Measurements from ENCODE around the gene TRIM26. TPM values are rescaled to one million over a fixed set of nuclear protein-coding genes. Genes with fewer than 3 reads are reported as not detected.
A peak's percentile ranks its signal among the peaks of the same experiment; 100 is the strongest.

Gene TRIM26
- polyA plus RNA-seq, 4 donors, result 35.7 to 43.8 (median 42.2) TPM

DNA sequence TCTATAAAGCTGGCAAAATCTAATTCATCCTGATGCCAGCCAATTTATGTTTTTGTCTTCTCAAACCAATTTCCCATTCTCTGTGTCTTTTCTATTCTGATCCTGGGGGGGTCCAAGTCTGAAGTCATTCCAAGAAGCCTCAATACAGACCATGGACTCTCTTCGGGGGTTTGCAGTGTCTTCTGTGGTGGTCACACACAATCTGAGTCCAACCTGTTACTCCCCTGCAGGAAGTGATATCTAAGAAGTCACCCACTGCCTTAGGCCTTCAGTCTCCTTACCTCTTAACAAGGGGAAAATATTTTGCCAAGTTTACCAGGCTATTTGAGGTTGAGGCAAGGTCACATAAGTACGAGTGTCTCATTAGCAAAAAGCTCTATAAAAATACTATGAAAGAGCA is 1.9 kb downstream of the TRIM26 start:
- DNase-seq (ENCODE audit: low read depth in 4 of 4, low spot score in 3 of 4), result no peak

DNA sequence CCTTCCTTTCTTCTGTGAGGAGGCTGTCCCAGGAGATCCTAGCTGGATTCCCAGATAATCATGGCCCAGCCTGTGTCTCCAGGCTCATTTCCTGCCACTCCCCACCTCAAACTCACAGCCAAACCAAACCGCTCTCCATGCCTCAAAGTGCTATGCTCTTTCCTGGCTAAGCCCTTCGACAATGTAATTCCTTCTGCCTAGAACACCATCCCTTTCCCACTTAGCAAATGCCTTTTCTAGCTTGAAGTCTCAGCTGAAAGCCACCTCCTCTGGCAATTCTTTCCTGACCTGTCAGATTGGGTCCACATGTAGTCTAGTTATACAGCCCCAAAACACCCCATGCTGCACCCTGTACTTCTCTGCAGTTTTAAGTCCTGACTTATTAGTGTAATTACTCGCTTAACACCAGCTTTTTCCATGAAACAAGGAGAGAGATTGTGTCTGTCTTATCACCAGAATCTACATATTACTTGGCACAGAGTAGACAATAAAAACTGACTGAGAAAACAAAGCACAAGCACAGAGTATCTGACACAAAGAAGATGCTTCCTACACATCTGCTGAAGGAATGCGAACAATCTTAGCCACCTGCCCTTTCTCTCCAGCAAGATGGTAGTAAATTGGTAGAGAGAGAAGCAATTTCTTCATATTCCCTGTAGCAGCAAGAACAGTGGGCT is 5.4 kb downstream of the TRIM26 start:
- DNase-seq (ENCODE audit: low read depth in 4 of 4, low spot score in 3 of 4), result no peak

DNA sequence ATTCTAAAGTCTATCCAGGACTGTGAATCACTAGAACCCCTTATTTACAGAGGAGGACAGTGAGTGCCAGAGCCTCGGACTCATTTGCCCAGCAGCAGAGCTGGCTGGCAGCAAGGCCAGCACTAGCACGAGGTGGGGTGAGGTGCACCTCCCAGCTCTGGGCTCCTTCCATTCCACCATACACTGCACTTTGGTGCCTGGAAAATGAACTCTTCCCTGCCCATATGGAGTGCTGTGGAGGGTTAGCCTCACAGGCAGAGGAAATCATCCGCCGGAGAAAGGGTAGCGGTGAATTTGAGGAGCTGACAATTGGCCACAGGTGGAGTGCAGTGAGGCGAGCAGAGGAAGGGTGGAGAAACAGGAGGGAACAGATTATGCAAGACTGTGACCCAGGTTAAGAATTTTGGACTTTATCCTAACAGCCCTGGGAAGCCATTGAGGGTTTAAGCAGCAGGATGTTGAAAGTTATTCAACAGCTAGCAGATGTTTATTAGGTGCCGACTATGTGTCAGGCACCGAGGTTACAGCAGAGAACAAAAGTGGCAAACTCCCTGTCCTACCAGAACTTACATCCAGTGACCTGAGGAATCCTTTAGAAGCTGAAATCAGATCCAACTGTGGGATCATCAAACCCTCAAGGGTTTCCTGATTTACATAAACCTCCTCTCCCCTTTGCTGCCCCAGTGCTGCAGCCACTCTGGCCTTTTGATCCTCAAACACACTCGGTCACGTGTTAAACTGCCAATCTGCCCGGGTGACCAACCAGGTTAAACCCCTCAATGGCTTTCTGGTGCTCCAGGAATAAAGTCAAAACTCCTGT is 6.2 kb downstream of the TRIM26 start:
- peak in 2 of 4 donors; percentile 14 to 18 for DNase-seq (ENCODE audit: low read depth in 4 of 4, low spot score in 3 of 4)

DNA sequence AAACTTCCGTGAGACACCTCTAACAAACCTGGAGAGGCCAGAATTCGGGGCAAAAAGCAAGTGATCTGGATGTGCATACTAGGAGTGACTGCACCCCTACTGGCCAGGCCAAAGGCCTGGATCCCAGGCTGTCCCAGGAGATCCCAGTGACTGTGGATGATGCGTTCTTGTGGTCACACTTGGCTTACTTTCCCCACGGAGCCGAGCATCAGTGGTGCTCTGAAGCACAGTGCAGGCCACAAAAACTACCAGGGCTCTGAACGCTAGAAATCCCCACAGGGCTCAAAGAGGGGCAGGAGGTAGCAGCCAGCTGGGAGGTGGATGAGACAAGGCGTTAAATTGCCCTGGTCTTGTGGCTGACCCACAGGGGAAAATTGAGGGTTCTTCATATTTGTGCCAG is 7.1 kb downstream of the TRIM26 start:
- DNase-seq (ENCODE audit: low read depth in 4 of 4, low spot score in 3 of 4), result no peak

DNA sequence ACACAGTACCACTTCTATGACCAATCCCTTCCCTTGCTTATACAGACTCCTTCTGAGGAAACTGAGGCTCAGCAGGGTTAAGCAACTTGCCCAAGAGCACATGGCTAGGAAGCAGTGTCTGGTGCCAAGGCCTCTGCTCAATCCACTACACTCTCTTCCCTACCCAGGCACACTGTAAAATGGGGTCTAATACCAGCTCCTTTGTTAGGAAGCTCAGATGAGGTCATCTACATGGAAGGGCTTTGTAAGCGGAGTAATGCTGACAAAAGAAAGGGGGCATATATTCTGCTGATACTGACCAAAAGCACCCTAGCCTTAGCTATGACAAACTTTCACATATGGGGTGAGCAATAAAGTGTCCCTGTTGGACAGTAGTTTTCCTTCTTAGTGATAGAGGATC is 9.1 kb downstream of the TRIM26 start:
- no peak for DNase-seq (ENCODE audit: low read depth in 4 of 4, low spot score in 3 of 4)

DNA sequence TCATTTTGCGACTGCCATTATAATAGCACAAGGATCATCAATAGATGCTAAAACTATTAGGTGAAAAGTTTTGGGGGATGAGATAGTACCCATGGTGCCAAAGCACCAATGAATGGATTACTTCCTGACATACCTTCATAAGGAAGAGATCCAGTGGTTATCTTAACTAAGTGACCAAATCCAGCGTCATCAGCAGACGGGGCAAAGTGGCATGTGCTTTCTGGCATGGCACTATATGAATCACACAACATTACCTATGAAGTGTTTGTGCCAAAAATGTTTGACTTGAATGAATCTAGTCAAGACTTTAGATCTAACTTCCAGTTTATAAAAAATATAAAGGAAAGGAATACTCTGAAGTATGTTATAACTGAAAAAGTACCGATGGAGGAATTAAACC is 10.8 kb downstream of the TRIM26 start:
- DNase-seq (ENCODE audit: low read depth in 4 of 4, low spot score in 3 of 4), result no peak

DNA sequence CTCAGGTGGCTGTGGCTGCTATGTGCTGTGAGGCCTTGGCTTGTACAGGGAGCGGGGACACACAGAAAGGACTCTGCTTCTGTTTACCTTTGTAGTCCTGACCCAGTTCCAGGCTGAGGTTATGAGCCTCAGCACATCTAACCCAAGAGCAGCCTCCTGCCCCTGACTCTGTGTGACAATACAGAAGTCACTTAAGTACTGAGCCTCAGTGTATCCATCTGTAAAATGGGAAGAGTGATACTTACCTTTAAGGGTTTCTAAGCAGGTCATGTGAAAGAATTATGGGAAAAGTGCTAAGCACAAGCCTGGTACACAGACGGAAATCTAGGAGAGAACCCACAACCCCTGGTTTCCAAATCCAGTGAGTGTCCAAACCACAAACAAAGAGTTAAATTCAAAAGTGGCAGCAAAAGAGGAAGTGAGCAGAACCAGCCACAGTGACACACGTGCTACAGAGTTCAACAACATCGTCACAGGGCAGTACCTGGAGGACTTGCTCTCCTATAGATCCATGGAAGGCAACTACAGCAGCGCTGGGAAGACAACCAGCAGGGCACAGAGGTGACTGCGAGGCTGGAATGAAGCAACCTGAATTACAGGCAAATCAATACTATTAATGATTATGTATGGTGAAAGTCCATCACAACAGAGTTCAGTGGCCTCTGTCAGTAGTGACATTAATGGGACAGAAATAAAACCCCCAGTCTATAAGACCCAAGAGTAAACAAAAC is 12.5 kb downstream of the TRIM26 start:
- DNase-seq (ENCODE audit: low read depth in 4 of 4, low spot score in 3 of 4), result no peak

DNA sequence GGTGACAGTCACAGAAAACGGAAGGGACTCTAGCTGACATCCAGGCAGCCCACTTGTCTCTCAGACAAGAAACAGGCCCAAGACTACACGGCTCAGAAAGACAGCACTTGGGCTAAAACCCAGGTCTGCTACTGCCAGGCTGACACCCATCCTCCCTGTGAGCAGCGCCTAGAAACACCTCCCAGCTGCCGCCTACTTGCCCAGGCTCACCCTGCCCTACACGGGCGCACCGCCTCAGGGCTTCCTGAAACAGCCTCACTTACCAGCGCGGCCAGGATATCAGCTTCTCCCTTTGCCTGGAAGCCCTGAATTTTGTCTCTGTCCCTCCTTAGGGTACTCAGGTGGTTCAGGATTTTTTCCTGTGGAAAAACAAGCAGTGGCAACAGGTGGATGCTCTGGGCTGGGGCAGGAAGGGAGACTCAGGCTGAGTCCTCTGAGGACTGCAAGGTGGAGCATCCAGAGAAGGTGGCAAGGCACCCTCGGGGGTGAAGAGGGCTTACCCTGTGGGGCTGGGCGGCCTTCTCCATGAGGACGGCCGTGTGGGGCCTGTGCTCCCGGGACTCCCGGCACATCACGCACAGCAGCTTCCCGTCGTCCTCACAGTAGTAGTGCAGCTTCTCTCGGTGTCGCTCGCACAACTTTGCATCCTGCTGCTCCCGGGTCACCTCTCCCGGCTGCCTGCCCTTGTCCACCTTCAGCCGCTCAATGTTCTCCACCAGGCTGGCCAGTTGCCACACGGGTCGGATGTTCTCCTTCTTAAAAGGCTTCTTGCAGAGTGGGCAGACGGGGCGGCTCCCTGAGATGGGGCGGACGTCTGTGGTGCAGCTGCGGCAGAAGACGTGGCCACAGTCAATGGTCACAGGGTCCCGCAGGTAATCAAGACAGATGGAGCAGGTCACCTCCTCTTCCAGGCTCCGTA is 14.8 kb downstream of the TRIM26 start:
- DNase-seq (ENCODE audit: low read depth in 4 of 4, low spot score in 3 of 4), result no peak

DNA sequence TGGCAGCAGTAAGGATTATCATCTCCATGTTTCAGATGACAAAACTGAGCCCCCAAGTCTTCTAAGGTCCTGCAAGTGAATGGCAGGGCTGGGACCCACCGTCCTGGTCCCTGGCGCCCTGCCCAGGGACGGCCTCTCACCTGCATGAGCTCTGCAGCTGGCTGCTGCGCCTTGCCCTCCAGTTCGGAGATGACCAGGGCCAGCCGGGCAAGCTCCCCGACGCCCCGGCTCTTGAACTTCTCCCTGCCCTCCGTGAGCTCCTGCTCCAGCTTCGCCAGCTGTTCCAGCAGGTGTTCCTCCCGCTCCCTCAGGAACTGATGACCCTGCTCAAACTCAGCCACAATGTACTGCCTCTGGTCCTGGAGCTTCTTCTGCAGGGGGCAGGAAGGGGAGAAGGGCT is 16.8 kb downstream of the TRIM26 start:
- DNase-seq (ENCODE audit: low read depth in 4 of 4, low spot score in 3 of 4), result no peak

DNA sequence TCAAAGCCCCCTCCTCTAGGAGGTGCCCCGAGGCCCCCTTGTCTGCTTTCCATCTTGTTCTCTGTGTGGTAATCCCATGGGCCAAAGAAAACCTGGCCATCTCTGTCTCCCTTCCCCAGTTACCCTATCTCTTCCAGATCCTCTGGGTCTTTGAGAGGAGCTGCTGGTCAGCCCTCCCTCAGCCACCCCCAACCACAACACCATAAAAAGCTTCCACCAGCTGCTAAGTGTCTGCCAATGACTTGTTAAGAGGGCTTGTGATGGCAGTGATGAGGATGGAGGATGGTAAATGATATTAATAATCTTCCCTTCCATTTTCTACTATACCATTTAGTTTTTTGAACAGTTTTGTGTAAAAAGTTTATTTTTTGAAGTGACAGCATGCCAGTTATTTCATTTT is 17.3 kb downstream of the TRIM26 start:
- no peak for DNase-seq (ENCODE audit: low read depth in 4 of 4, low spot score in 3 of 4)

DNA sequence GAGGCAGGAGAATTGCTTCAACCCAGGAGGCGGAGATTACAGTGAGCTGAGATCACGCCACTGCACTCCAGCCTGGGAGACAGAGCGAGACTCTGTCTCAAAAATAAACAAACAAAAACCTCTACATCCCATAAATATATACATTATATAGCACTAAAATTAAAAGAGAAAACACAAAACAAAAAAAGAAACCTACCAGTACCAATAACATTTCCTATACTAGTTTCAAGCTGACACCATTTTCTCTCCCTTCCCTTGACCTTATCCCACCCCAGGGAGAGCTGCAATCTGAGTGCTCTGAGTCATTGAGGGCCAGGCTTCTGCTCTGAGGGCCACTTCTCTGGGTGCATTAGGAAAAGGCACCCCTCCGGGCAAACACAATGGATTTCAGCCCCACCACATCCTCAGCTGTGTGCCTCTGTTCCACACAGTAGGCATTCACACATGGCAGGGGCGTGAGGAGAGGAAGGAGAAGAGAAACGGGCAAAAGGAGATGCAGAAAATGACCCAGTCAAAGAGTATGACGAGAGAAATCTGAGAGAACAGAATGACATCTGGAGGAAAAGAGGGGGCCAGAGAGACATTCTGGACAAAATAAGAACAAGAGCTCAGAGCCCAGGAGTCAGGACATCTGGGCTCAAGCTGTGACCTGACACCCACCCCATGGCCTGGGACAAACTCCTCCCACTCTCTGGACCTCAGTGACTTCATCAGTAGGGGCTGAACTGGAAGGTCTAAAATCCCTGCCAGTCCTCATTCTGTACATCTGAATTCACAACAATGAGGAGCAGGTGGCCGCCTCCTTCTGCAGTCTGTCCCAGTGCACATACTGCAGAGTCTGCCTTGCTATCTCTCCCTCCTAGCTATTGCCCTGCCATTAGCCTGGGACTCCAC is 18.2 kb downstream of the TRIM26 start:
- DNase-seq (ENCODE audit: low read depth in 4 of 4, low spot score in 3 of 4), result no peak

DNA sequence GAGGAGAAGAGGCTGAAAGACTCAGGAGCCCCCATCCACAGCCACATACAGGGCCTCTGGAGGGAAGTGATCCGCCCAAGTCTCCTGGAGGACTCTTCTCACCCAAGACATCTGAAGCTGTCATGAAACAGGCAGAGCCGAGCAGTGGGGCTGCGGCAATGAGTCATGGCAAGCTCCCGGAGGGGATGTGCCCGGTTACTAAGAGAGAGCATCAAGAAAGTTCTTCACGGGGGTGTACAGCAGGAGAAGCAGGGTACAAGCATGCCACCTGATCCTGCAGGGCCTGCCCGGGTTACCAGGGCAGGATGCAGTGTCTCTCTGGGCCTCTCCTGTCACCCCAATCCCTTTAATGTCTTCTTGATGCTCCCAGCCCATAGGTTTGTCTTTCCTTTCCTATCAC is 21.1 kb downstream of the TRIM26 start:
- no peak for DNase-seq (ENCODE audit: low read depth in 4 of 4, low spot score in 3 of 4)

DNA sequence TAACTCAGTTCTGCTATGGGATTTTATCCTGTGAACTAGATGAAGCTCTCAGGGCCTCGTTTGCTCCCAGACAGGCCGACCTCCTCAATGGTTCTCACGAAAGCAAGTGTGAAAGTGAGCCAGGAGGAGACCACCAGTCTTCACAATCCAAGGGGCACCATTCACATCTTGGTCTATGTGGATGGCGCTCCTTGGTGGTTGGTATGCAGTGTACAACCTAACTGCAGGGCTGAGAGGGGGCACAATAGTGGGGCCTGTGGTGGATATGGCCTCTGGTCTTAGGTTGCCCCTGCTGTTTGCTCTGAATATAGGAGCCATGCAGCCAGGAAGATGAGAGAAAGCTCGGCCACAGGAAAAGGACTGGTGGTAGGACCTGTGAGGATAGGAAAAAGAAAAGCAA is 24.7 kb downstream of the TRIM26 start:
- no peak for DNase-seq (ENCODE audit: low read depth in 4 of 4, low spot score in 3 of 4)

DNA sequence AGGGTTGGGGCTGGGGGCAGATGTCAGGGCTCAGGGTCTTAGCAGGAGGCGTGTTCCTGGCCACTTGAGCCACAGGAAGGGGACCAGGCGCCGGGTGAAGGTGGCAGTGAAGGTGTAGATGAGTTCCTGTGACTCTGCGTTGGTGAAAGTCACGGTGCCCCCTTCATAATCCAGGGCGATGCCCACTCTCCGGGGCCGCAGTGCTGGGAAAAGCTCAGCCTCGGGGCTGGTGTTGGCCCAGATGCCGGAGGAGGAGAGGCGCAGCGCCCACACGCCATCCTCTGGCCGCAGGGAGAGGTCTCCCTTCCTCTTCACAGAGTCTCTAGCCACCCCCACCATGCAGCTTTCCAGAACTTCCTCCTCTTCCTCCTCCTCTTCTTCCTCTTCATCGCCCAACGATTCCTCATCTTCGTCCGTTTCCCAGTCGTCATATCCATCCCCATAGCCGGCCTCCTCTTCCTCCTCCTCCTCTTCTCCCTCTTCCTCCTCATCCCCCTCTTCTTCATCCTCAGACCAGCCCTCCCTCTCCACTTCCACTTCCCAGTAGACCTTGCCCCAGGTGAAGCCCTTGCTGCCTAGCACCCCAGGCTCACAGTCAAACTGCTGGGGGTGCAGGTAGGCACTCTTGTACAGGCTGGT is 27.2 kb downstream of the TRIM26 start:
- no peak for DNase-seq (ENCODE audit: low read depth in 4 of 4, low spot score in 3 of 4)

DNA sequence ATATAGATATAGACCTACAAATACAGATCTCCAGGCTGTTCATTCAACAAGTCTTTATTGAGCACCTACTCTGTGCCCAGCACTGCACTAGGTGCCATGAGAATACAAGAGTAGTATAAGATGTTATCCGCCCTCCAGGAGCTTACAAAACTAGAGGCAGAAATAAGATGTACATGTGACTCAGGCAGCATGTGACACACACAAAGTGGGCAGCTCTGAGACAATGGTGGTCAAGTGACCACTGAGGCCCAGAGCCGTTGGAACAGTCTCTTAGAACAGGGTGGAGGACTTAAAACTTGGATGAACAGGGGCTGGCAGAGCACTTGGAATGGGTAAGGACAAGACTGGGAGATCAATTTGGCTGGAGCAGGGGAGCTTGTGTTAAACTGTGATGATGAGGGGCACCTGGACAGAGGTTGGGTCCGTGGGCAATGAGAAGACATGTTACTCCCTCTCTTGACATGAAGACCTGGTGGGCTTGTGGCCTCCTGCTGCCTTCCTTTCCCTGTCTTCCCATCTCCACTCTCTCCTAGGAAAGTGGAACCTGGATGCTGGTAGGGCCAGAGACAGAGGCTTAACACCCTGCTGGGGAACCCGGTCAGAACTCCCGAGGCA is 28.7 kb downstream of the TRIM26 start:
- DNase-seq (ENCODE audit: low read depth in 4 of 4, low spot score in 3 of 4), result no peak

DNA sequence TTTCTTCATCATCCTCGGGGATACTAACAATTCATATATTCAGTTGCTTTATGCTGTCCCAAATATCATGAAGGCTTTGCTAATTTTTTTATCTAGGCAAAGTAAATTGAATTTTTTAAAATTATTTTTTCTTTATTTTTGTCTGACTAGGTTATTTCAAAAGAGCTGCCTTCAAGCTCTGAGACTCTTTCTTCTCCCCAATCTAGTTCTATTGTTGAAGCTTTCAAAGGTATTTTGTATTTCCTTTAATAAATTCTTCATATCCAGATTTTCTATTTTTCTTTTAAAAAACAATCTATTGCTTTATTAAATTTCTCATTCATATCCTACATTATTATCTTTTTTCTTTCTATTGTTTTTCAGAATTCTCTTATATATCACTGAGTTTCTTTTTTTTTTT is 33.1 kb downstream of the TRIM26 start:
- no peak for DNase-seq (ENCODE audit: low read depth in 4 of 4, low spot score in 3 of 4)

DNA sequence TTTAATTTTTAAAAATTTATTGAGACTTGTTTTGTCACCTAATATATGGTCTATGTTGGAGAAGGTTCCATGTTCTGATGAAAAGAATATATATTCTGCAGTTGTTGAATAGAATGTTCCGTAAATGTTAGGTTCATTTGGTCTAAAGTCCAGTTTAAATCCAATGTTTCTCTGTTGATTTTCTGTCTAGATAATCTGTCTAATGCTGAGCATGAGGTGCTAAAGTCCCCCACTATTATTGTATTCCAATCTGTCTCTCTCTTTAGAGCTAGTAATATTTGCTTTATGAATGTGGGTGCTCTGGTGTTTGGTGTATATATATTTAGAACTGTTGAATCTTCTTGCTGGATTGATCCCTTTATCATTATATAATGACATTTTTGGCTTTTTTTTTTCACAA is 34.4 kb downstream of the TRIM26 start:
- DNase-seq (ENCODE audit: low read depth in 4 of 4, low spot score in 3 of 4), result no peak

DNA sequence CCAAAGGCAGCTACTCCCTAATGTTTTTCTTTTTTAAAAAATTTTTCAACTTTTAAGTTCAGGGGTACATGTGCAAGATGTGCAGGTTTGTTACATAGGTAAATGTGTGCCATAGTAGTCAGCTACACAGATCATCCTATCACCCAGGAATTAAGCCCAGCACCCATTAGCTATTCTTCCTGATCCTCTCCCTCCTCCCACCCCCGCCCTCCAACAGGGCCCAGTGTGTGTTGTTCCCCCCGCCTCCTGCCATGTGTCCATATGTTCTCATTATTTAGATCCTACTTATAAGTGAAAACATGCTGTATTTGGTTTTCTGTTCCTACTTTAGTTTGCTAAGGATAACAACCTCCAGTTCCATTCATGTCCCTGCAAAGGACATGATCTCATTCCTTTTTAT is 37.4 kb downstream of the TRIM26 start:
- DNase-seq (ENCODE audit: low read depth in 4 of 4, low spot score in 3 of 4), result no peak

DNA sequence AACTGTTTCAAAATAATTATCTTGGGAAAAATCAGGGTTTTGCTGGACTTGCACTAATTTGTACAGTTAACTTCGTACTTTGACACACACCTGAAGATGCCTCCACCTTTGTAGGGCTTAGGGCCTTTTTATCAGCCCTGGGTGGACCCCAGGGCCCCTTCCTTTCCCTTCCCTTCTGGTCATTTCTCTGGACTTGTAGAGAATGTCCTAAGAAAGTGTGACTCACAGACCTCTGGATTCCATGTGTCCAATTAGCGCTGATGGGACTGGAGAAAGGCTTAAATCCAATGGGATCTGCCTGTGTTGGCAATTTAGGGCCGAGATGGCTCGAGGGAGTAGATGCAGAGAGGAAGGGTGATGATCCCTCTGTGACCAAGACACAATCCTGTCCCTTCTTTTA is 40.5 kb downstream of the TRIM26 start:
- no peak for DNase-seq (ENCODE audit: low read depth in 4 of 4, low spot score in 3 of 4)
